Stimulated activated CD8-positive, alpha-beta memory T cell treated with anti-CD3 and anti-CD28 coated beads, Interleukin-7, amount 100 ng/mL, for 4 hours (primary cell): ENCODE measurements around the gene MYBL2.

Source experiments
- DNase-seq, 2 donors: peaks; one replicate each; pipeline ENCODE4 v3.0.0-alpha.2; 2020; ENCODE audit warnings: low read depth in 2 of 2

Gene MYBL2

GRCh38 chr20:43722153-43722505 lies 55.2 kb downstream of the MYBL2 start:
- DNase-seq = peak; percentile 30 to 43

- DNase-seq = no peak
These were observed 56.3 kb downstream of the MYBL2 start for GRCh38 chr20:43723186-43723585.

GRCh38 chr20:43723735-43724134 lies 56.8 kb downstream of the MYBL2 start:
- no peak for DNase-seq

DNA sequence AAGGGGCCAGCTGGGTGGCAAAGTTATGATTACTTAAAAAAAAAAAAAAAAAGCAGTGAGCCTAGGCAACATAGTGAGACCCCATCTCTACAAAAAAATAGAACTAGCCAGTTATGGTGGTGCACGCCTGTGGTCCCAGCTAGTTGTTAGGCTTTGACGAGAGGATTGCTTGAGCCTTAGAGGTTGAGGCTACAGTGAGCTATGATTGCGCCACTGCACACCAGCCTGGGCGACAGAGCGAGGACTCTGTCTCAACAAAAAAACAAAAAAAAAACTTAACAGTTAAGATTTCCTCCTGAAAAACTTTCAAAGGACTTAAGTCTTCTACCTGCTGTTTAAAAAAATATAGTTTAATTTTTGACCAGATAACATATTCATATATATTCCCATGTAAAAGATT lies 57.5 kb downstream of the MYBL2 start:
- no peak for DNase-seq

GRCh38 chr20:43725666-43726065 lies 58.8 kb downstream of the MYBL2 start:
- no peak for DNase-seq

- no peak for DNase-seq
These were observed 59.4 kb downstream of the MYBL2 start for GRCh38 chr20:43726333-43726732.

DNA sequence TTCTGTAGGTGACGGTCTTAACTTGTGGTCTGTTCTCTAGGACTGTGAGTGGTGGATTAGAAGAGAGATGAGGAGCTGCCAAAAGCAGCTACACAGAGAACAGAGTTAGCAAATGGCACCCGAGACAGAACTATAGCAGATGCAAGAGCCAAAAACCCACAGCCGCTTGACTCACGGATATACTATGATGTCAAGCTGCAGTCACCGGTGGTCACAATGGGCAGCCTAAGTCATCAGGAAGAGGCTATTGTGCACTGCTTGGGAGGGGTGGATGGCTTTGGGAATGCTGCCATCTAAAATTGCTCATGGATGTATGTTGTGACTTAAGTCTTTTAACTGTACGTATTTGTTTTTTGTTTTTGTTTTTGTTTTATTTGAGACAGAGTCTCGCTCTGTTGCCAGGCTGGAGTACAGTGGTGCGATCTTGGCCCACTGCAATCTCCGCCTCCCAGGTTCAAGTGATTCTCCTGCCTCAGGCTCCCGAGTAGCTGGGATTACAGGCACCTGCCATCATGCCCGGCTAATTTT lies 60.0 kb downstream of the MYBL2 start, which contains the start of gene GTSF1L:
Gene GTSF1L (minus strand): TSS at position 192 of the 528 bp plus-strand sequence. CDS start 308 bp downstream, outside the sequence.
- no peak for DNase-seq

DNA sequence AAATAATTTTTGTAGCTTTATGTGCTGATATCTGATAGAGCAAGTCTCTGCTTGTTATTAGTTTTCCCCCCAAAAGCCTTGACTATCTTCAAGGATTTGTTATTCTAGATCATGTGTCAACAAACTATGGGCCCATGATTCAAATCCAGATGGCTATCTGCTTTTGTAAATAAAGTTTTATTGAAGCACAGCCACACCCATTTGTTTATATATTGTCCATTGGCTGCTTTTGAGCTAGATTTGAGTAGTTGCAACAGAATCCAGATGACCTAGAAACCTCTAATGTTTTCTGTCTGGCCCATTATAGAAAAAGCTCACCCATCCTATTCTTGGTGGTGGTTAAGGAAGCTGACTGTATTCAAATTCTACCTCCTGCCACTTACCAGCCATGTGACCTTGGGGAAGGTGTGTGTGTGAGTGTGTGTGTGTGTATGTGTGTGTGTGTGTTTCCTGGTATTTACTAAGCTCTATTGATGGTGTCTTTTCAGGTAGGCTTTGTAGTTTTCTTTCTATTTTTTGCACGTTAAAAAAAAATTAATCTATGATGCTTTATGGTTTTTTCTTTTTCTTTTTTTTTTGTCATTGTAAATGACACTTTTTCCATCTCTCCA lies 61.2 kb downstream of the MYBL2 start:
- DNase-seq = no peak

DNA sequence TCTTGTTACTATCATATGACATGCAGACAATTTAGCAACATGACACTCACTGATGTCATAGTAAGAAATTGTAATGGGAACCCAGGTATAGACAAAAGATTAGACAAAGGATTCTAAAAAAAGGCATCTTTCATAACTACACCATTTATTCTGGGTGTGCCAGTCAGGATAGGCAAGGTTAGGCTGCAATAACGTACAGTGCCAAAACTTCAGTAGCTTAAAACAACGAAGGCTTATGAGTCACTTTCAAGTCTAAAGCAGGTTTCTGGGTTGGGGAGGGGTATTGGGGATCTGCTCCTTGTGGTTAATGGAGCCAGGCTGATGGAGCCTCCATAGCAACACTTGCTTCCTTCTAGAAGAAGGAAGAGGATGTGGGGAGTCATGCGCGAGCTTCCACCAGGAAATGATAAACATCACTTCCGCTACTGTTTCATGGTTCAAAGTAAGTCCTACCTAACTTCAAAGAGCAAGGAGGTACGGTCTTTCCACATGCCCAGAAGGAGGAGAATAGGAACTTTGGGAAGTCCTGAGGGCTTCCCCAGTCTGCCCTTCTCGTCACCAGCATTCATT lies 61.9 kb downstream of the MYBL2 start:
- DNase-seq = no peak

GRCh38 chr20:43731469-43731868 lies 64.6 kb downstream of the MYBL2 start:
- DNase-seq = no peak

DNA sequence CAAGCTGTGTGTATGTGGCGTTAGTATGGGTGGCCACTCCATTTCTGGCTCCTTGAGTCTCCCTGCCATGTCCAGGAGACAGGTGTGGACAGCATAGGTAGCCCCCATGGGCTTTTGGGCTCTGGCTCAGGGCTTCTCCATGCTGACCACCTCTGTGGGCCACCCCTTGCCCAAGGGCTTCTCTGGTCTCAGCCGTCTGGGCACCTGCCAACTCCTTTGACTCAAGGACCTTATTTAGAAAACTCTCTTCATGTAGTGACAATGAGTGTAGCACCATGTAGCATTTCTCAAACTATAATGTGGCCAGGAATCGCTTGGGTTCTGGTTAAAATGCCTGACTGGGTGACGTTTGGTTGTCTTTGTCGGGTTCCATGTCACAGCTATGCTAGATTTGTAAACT lies 65.0 kb downstream of the MYBL2 start:
- DNase-seq = no peak

GRCh38 chr20:43736588-43737158 lies 69.8 kb downstream of the MYBL2 start:
- DNase-seq = no peak

DNA sequence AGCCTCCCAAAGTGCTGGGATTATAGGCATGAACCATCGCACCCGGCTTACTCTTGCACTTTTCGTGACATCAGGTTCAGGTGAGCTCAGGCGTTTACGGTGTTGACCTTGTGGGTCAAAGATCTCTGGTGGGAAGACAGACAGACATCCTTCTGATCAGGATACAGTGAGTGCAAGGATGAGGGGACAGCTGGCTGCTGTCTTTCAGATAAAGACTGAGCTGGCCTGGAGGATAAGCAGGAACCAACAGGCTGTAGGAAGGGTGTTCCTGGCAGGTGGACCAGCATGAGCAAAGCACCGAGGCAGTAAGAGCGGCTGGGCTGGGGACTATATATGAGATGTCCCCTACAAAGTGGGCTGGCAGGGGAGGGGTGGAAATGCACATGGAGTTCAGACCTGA lies 71.0 kb downstream of the MYBL2 start:
- DNase-seq = no peak

- DNase-seq = no peak
These were observed 72.3 kb downstream of the MYBL2 start for GRCh38 chr20:43739148-43739749.

- no peak for DNase-seq
These were observed 73.7 kb downstream of the MYBL2 start for GRCh38 chr20:43740642-43741041.

GRCh38 chr20:43744151-43744611 lies 77.3 kb downstream of the MYBL2 start:
- DNase-seq = no peak

DNA sequence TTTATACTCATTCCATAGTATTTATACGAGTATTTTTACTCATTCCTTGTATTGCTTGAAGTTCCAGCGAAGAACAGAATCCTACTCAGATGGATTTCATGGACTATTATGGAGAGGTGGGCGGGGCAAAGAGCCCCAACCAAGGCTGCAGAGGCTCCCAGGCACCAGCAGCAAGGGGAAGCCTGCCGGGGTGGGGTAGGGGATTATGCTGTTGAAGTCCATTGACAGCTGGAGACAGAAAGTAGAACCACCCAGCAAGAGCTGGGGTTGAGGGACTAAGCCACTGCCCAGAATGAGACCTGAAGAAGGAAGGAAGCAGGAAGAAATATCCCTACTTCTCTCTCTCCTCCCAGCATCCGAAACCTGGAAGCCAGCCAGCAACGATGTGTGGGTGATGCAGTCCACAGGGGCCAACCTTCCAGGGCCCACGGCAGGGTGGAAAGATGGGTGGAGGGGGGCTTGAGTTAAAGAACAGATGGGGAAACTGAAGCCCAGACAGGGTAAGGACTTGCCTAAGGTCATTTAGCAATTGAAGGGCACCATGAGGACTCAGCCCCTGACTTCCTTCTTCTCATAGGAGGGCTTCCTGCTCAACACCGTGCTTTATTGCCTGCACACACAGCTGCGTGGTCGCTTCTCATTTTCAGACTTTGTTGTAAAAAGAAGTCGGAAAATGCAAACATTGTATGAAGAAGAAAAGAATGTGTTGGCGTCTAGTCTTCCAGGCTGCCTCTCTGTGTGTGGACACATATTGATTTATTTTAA lies 78.2 kb downstream of the MYBL2 start:
- DNase-seq = no peak

DNA sequence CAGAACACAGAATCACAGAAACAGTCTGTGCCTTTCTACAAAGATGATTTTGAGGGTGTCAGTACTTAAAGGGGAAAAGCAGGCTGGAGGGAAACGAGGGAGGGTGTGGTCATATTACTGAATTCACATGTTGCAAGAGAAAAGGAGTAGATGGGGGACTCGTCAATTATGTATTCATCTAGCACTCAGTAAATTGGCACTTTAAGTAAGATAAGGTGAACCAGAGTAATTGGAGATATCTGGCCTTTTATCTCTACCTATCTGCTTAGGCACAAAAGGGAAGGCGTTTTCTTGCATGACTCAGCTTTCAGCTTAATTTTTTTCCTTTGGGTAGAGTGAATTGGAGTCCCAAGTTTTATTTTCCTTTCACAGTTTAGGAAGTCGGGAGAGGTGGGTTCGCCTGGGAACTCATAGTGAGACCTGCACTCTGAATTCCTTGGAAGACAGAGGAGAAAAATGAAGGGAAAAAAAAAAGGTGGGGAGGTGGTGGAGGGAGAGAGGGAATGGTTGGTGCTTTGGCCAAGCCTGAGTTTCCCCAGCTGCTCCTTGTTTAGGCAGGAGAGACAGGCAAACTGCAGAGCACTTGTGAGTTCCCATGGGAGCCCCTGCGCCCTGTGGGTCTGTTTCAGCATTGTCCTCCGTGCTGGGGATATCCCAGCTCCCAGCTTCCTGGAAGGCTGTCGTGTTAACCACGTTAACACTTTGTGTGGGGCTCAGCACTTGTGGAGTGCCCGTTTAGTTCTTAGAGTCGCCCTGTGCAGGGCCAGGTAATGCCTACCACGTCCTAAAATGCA lies 79.6 kb downstream of the MYBL2 start:
- no peak for DNase-seq

GRCh38 chr20:43748274-43748673 lies 81.4 kb downstream of the MYBL2 start:
- no peak for DNase-seq

DNA sequence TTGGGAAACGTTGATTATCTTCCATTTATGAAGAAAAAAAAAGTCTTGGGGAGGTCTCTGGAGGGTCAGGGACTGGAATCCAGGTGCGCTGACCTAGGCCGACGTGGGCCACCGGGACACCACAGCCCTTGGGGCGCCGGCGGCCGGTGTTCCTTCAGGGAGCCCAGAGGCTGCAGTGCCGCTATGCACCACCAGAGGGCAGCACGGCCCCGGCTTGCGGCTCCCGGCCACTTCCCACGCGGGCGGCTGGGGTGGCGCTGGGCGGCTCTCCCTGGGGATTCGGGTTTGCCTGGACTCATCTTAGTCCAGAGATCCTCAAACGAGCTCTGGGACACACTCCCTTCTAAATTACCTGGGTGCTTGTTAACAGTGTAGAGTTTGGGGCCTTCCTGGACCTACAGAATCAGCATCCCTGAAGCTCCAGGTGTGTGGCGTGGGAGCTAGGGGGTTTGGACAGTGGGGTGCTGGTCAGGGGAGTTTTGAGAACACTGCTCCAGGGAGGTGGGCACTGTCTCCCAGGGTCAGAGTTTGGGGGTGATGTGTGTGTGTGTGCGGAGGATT lies 82.9 kb downstream of the MYBL2 start:
- peak; percentile 58 to 60 for DNase-seq

- no peak for DNase-seq
These were observed 83.9 kb downstream of the MYBL2 start for GRCh38 chr20:43750774-43751166.
